OCI-LY1 (cell line): ENCODE results near the gene CMIP.

Experiments
- H2AFZ ChIP-seq: fragments of 200-600 bp; sonication (generic), shearing (Covaris generic); 2 replicates; pipeline ENCODE4 v1.6.0; 2014; ENCODE audit warnings: antibody characterized with exemption, mild to moderate bottlenecking, low read length
- H3F3A ChIP-seq: fragments of 200-600 bp; sonication (generic), shearing (Covaris generic); 2 replicates; pipeline ENCODE4 v1.6.0; 2014; ENCODE audit warnings: mild to moderate bottlenecking, antibody characterized with exemption, low read length, moderate library complexity; ENCODE audit not compliant: insufficient read depth
- H3K27ac ChIP-seq: fragments of 200-600 bp; sonication (generic); 2 replicates; pipeline ENCODE4 v1.5.1; 2014; ENCODE audit warnings: low read length, mixed run types, mild to moderate bottlenecking, low read depth; ENCODE audit not compliant: poor library complexity, severe bottlenecking
- H3K27me3 ChIP-seq: fragments of 200-600 bp; sonication (generic); 2 replicates; pipeline ENCODE4 v1.6.0; 2014; ENCODE audit warnings: antibody characterized with exemption, mild to moderate bottlenecking, low read length, moderate library complexity; ENCODE audit not compliant: insufficient read depth
- H3K36me3 ChIP-seq: fragments of 200-600 bp; sonication (generic); 2 replicates; pipeline ENCODE4 v1.6.1; 2014; ENCODE audit warnings: mild to moderate bottlenecking, antibody characterized with exemption, low read length, moderate library complexity, mixed read lengths; ENCODE audit not compliant: insufficient read depth
- H3K4me1 ChIP-seq: fragments of 200-600 bp; sonication (generic); 2 replicates; pipeline ENCODE4 v1.5.1; 2014; ENCODE audit warnings: mild to moderate bottlenecking, low read length, moderate library complexity; ENCODE audit not compliant: insufficient read depth, severe bottlenecking
- H3K4me2 ChIP-seq: fragments of 200-600 bp; sonication (generic), shearing (Covaris generic); 2 replicates; pipeline ENCODE4 v1.6.1; 2014; ENCODE audit warnings: low read length
- H3K4me3 ChIP-seq: fragments of 200-600 bp; sonication (generic); 2 replicates; pipeline ENCODE4 v1.5.1; 2014; ENCODE audit warnings: low read length, low read depth, mild to moderate bottlenecking, mixed read lengths; ENCODE audit not compliant: poor library complexity, severe bottlenecking
- H3K79me2 ChIP-seq: fragments of 200-600 bp; shearing (Covaris generic); 2 replicates; pipeline ENCODE4 v1.6.1; 2016; ENCODE audit warnings: mixed run types, low read length, mixed read lengths; ENCODE audit not compliant: insufficient read depth
- H3K9ac ChIP-seq: fragments of 200-600 bp; sonication (generic), shearing (Covaris generic); 2 replicates; pipeline ENCODE4 v1.6.1; 2014; ENCODE audit warnings: mild to moderate bottlenecking, low read length, mixed read lengths
- H3K9me2 ChIP-seq: fragments of 200-600 bp; sonication (generic), shearing (Covaris generic); 2 replicates; pipeline ENCODE4 v1.6.1; 2014; ENCODE audit warnings: low read depth, mild to moderate bottlenecking, low read length, mixed read lengths
- H3K9me3 ChIP-seq: fragments of 200-600 bp; shearing (Covaris generic); 2 replicates; pipeline ENCODE4 v1.6.1; 2014; ENCODE audit warnings: low read length, mixed read lengths
- H4K20me1 ChIP-seq: fragments of 200-600 bp; sonication (generic), shearing (Covaris generic); 2 replicates; pipeline ENCODE4 v1.6.0; 2016; ENCODE audit warnings: mild to moderate bottlenecking, low read length; ENCODE audit not compliant: insufficient read depth
- EZH2 ChIP-seq: fragments of 200-600 bp; sonication (generic), shearing (Covaris generic); IDR thresholded peaks from 2 replicates; pipeline ENCODE4 v1.8.0; 2017; ENCODE audit warnings: borderline replicate concordance, mixed run types, mild to moderate bottlenecking, antibody characterized with exemption, low read length, moderate library complexity, mixed read lengths
- TF ChIP-seq, protein P1 (sequence below): fragments of 200-600 bp; sonication (generic), shearing (Covaris generic); IDR thresholded peaks from 2 replicates; pipeline ENCODE4 v1.5.1; 2017; ENCODE audit warnings: mild to moderate bottlenecking, antibody characterized with exemption, low read length, moderate library complexity, mixed read lengths

CMIP gene

DNA sequence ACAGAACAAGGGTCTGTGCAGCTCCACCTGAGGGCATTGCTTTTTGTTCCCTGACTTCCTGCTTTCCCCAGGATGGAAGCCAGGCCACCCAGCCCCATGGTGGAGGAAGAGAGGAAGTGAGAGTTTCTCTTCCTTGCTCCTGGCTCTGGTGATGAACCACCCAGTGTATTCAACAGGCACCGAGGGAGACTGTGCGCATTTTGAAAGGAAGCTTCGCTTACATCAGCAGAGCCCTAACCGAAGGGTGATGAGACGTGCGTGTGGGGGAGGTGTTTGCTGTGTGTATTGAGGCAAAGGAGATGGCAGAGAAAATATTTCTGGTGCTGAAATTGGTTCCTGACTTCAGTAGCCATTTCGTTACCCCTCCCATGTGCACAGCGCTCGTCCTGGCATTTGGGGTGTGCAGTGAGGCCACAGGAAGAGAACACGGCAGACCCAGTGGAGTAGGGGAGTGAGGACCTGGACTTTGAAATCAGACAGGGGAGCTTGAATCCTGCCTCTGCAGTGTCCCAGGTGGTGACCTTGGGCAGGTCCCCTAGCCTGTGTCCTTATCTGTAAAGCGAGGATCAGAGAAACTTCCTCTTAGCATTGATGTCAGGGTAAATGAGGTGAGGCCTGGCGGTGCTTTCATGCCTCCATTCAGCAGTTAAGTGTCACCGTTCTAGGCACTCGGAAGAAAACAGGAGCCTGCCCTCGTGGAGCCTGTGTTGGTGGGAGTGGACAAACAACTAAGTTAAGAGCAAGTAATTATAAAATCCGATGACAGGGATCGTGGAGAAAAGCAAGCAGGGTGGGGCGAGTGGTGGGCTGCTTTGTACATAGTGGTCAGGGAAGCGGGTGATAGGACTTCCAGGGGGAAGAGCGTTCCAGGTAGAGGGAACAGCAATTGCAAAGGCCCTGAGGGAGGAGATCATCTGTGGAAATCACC is 7.4 kb downstream of the CMIP start:
- Histone ChIP-seq H3K4me2 (peak overlapping the region; percentile 52), H3K27ac (peak overlapping the region; percentile 78), H3F3A (no peaks in the 10 kb centered on the region), H3K9me2 (no peaks in the 10 kb centered on the region), H2AFZ (no peak overlapping the region), H3K9ac (peak overlapping the region; percentile 20; the same call in 1 of the 2 replicates), H4K20me1 (no peaks in the 10 kb centered on the region), H3K4me1 (peaks cover 80% of the 10 kb centered on the region), H3K9me3 (no peaks in the 10 kb centered on the region), H3K4me3 (peak overlapping the region; percentile 31), H3K36me3 (peaks cover 21% of the 10 kb centered on the region), H3K27me3 (no peaks in the 10 kb centered on the region), H3K79me2 (peaks cover 83% of the 10 kb centered on the region)
- TF ChIP-seq EZH2 = no peak
- TF ChIP-seq, protein P1, sequence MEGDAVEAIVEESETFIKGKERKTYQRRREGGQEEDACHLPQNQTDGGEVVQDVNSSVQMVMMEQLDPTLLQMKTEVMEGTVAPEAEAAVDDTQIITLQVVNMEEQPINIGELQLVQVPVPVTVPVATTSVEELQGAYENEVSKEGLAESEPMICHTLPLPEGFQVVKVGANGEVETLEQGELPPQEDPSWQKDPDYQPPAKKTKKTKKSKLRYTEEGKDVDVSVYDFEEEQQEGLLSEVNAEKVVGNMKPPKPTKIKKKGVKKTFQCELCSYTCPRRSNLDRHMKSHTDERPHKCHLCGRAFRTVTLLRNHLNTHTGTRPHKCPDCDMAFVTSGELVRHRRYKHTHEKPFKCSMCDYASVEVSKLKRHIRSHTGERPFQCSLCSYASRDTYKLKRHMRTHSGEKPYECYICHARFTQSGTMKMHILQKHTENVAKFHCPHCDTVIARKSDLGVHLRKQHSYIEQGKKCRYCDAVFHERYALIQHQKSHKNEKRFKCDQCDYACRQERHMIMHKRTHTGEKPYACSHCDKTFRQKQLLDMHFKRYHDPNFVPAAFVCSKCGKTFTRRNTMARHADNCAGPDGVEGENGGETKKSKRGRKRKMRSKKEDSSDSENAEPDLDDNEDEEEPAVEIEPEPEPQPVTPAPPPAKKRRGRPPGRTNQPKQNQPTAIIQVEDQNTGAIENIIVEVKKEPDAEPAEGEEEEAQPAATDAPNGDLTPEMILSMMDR = no peak

GRCh38 chr16:81453091-81453728 is 8.6 kb downstream of the CMIP start:
- H3K9me3 ChIP-seq = no peaks in the 10 kb centered on the region
- no peaks in the 10 kb centered on the region for H3K27me3 ChIP-seq
- H3K9me2 ChIP-seq = no peaks in the 10 kb centered on the region
- no peak overlapping the region; the same call in 1 of the 2 replicates for H3K4me2 ChIP-seq
- H2AFZ ChIP-seq = no peak overlapping the region
- no peaks in the 10 kb centered on the region for H3F3A ChIP-seq
- peaks cover 68% of the 10 kb centered on the region for H3K4me1 ChIP-seq
- no peak overlapping the region for H3K4me3 ChIP-seq
- H4K20me1 ChIP-seq = no peaks in the 10 kb centered on the region
- H3K27ac ChIP-seq = peak overlapping the region; percentile 78
- no peak for TF ChIP-seq EZH2
- TF ChIP-seq, protein P1 = no peak
- peaks cover 29% of the 10 kb centered on the region for H3K36me3 ChIP-seq
- no peak overlapping the region; the same call in 1 of the 2 replicates for H3K9ac ChIP-seq
- H3K79me2 ChIP-seq = peaks cover 71% of the 10 kb centered on the region

DNA sequence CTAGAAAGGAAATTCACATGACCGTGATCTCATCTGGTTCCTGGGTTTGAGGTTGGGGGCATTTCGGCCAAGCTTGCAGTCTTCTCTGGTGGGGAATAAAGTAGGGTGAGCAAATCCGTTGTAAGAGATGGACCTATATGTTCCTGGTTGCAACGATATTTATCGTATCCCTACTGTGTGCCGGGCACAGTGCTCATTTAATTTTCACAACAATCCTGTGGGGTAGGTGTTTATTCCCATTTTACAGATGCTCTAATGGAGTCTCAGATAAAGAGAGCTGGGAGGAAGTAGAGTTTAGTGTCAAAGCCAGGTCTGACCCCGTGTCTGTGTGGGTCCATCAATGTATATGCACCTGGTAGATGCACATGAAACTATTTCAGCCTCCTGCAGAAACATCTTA is 9.4 kb downstream of the CMIP start:
- Histone ChIP-seq H3K27me3 (no peaks in the 10 kb centered on the region), H3K79me2 (peaks cover 65% of the 10 kb centered on the region), H3K9me2 (no peaks in the 10 kb centered on the region), H3K4me1 (peaks cover 60% of the 10 kb centered on the region), H3K9me3 (no peaks in the 10 kb centered on the region), H3K4me2 (no peak overlapping the region), H4K20me1 (no peaks in the 10 kb centered on the region), H3K9ac (no peak overlapping the region), H3F3A (no peaks in the 10 kb centered on the region), H3K4me3 (no peak overlapping the region), H3K36me3 (peaks cover 32% of the 10 kb centered on the region), H2AFZ (no peak overlapping the region), H3K27ac (peak overlapping the region; percentile 78)
- TF ChIP-seq, protein P1 = no peak
- no peak for TF ChIP-seq EZH2
